ENCODE data around the gene ACSF3. TPM values are rescaled to one million over a fixed set of nuclear protein-coding genes. Genes with fewer than 3 reads are reported as not detected.

The ACSF3 gene
- total RNA-seq, 4 donors from 2014 or later = 17.8 to 20.7 (median 19.4) TPM

DNA sequence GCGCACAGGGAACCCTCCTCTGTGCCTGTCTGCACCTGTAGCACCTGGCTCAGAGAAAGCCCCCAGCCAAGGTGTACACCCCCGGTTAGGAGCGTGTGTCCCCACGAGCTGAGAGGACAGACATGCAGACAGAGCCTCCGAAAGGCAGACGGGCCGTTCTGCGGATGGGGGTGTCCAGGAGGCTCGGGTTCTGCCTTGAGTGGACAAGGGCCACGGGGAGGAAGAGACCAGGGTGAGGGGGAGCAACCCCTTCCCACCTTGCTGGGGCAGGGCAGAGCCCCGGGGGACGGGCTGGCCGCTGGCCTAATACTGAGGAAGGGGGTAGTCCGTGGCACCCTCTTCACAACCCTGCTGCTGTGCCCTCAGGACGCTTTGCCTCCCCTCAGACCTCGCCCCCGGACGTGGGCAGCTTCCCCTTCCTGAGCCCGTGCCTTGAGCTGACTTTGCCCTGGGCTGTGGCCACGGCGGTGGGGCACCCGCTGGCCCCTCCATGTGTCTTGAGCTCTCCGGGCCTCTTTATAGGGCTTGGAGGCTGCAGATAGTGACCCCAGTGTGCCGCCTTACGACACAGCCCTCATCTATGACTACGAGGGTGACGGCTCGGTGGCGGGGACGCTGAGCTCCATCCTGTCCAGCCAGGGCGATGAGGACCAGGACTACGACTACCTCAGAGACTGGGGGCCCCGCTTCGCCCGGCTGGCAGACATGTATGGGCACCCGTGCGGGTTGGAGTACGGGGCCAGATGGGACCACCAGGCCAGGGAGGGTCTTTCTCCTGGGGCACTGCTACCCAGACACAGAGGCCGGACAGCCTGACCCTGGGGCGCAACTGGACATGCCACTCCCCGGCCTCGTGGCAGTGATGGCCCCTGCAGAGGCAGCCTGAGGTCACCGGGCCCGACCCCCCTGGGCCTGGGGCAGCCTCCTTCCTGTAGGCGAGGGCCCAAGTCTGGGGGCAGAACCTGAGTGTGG is 101.0 kb downstream of the ACSF3 start:
- no peaks in the 10 kb centered on the region for H3K9me3 ChIP-seq
- in situ Hi-C loops (cut with MboI; ENCODE audit: low sequenced_read_pairs in 4 of 4) = no loop called here
- intact Hi-C loops (cut with DNase I; ENCODE audit: low total_unique reads) = no loop called here
- H3K4me1 ChIP-seq = no peaks in the 10 kb centered on the region
- H3K27ac ChIP-seq = no peak overlapping the region
- DNase-seq (no peak), ATAC-seq (no peak)
- no peak for TF ChIP-seq POLR2A (IDR thresholded peaks at IDR 0.05)
- TF ChIP-seq, protein P1, sequence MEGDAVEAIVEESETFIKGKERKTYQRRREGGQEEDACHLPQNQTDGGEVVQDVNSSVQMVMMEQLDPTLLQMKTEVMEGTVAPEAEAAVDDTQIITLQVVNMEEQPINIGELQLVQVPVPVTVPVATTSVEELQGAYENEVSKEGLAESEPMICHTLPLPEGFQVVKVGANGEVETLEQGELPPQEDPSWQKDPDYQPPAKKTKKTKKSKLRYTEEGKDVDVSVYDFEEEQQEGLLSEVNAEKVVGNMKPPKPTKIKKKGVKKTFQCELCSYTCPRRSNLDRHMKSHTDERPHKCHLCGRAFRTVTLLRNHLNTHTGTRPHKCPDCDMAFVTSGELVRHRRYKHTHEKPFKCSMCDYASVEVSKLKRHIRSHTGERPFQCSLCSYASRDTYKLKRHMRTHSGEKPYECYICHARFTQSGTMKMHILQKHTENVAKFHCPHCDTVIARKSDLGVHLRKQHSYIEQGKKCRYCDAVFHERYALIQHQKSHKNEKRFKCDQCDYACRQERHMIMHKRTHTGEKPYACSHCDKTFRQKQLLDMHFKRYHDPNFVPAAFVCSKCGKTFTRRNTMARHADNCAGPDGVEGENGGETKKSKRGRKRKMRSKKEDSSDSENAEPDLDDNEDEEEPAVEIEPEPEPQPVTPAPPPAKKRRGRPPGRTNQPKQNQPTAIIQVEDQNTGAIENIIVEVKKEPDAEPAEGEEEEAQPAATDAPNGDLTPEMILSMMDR (IDR thresholded peaks at IDR 0.05 in 4 of 5, conservative IDR thresholded peaks at IDR 0.05 in 1 of 5) = no peak
- peaks cover 0 to 14% of the 10 kb centered on the region in 2 donors for H3K36me3 ChIP-seq
- H3K4me3 ChIP-seq = no peak overlapping the region
- H3K27me3 ChIP-seq = peaks cover 19 to 22% (median 20%) of the 10 kb centered on the region in 3 donors

DNA sequence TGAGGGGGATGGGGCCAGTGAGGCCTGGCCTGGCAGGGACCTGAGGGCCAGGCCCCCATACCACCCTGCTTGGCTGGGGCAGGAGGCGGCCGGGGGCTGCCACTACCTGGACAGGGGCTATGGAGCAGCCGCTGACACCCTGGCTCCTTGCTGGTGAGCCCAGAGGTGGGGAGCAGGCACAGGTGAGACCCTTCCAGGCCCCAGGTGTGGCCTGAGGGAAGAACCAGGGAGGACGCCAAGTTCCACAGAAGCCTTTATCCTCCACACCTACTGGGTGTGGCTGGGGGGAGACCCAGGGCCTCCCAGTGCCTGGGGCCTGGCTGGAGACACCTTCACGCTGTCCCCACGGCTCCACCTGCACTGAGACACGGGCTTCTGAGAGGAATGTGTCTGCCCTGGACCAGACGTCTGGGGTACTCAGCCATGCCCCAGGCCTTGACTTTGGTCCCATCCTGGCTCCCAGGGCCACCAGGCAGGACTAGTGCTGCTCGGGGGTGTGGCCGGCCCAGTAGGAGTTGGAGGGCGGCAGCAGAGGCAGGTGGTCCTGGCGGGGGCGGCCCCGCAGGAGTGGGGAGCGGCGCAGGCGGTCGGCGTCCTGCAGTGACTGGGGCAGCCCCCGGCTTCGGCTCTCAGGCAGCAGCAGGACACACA is 102.0 kb downstream of the ACSF3 start:
- in situ Hi-C loops (cut with MboI; ENCODE audit: low sequenced_read_pairs in 4 of 4) = no loop called here
- DNase-seq = no peak
- Histone ChIP-seq H3K4me3 (no peak overlapping the region), H3K36me3 (peaks cover 0 to 14% of the 10 kb centered on the region in 2 donors), H3K9me3 (no peaks in the 10 kb centered on the region), H3K27ac (no peak overlapping the region), H3K27me3 (peaks cover 29 to 32% (median 30%) of the 10 kb centered on the region in 3 donors), H3K4me1 (no peaks in the 10 kb centered on the region)
- intact Hi-C loops (cut with DNase I; ENCODE audit: low total_unique reads) = no loop called here
- ATAC-seq = no peak
- TF ChIP-seq POLR2A (IDR thresholded peaks at IDR 0.05) = no peak
- TF ChIP-seq, protein P1 (IDR thresholded peaks at IDR 0.05 in 4 of 5, conservative IDR thresholded peaks at IDR 0.05 in 1 of 5) = no peak

DNA sequence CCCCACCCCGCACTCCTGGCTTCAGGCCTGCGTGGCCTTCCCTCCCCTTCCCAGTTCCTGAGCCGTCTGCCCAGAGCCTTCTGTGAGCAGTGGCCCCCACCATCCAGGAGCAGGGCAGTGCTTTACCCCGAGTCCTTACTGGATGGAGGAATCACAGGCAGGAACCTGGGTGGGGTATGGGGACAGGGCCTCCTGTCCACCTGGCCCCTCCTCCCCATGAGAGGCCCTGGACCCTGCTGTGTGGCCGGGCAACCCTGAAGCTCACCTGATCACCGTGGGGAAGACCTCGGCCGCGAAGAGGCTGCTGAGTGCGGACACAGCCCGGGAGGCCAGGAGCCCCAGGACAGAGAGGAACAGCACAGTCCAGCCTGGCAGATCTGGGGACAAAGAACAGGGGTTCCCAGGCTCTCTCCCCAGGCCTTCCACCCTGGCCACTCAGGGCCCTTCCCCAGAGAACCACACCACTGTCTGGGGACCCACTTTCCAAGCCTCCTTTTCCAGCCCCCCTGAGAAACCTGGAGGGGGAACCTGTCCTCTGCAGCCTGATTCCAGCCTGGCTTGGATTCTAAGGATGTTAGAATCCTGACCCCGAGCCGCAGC is 103.5 kb downstream of the ACSF3 start:
- H3K9me3 ChIP-seq = no peaks in the 10 kb centered on the region
- H3K36me3 ChIP-seq = peaks cover 0 to 14% of the 10 kb centered on the region in 2 donors
- H3K27ac ChIP-seq = no peak overlapping the region
- TF ChIP-seq POLR2A (IDR thresholded peaks at IDR 0.05) = no peak
- TF ChIP-seq, protein P1 (IDR thresholded peaks at IDR 0.05 in 4 of 5, conservative IDR thresholded peaks at IDR 0.05 in 1 of 5) = no peak
- H3K4me1 ChIP-seq = no peaks in the 10 kb centered on the region
- DNase-seq (no peak), ATAC-seq (no peak)
- no peak overlapping the region for H3K4me3 ChIP-seq
- intact Hi-C loops (cut with DNase I; ENCODE audit: low total_unique reads) (no loop called here), in situ Hi-C loops (cut with MboI; ENCODE audit: low sequenced_read_pairs in 4 of 4) (no loop called here)
- H3K27me3 ChIP-seq = peaks cover 36 to 37% (median 37%) of the 10 kb centered on the region in 3 donors

- Histone ChIP-seq H3K9me3 (no peaks in the 10 kb centered on the region), H3K27me3 (peaks cover 43 to 44% (median 44%) of the 10 kb centered on the region in 3 donors), H3K4me1 (no peaks in the 10 kb centered on the region), H3K27ac (no peak overlapping the region), H3K4me3 (no peak overlapping the region), H3K36me3 (peaks cover 0 to 14% of the 10 kb centered on the region in 2 donors)
- in situ Hi-C loops (cut with MboI; ENCODE audit: low sequenced_read_pairs in 4 of 4) (no loop called here), intact Hi-C loops (cut with DNase I; ENCODE audit: low total_unique reads) (no loop called here)
- DNase-seq = no peak
- ATAC-seq = no peak
- TF ChIP-seq, protein P1 (IDR thresholded peaks at IDR 0.05 in 4 of 5, conservative IDR thresholded peaks at IDR 0.05 in 1 of 5) = no peak
Observed at GRCh38 chr16:89197633-89198416, 104.2 kb downstream of the ACSF3 start.

Measured in gastrocnemius medialis (tissue), 4 donors.